GM23338 (cell line): Measurements from ENCODE around the gene CEP20. TPM values are rescaled to one million over a fixed set of nuclear protein-coding genes. Genes with fewer than 3 reads are reported as not detected.
A peak's percentile ranks its signal among the peaks of the same experiment; 100 is the strongest.

Experiments used
- ATAC-seq: fragments of 200-7000 bp; cut with Tn5 transposase; 3 replicates; pipeline ENCODE4 v1.9.1; 2020
- DNase-seq: peaks from one replicate; pipeline ENCODE4 v3.0.0-alpha.2; 2015; ENCODE audit warnings: low spot score
- H2AFZ ChIP-seq: fragments of 200-600 bp; sonication (generic); 2 replicates; pipeline ENCODE4 v1.8.0; 2016; ENCODE audit warnings: antibody characterized with exemption, mild to moderate bottlenecking, moderate library complexity
- H3F3A ChIP-seq: fragments of 200-600 bp; sonication (generic); replicated peaks from 2 replicates; pipeline ENCODE4 v1.8.0; 2017; ENCODE audit warnings: antibody characterized with exemption, mixed run types, low read depth
- H3K27ac ChIP-seq: fragments of 200-600 bp; sonication (generic); 2 replicates; pipeline ENCODE4 v1.6.1; 2016; ENCODE audit warnings: low read depth
- H3K27me3 ChIP-seq: fragments of 200-600 bp; sonication (generic); 2 replicates; pipeline ENCODE4 v1.8.0; 2016; ENCODE audit warnings: mild to moderate bottlenecking, mixed run types, moderate library complexity; ENCODE audit not compliant: insufficient read depth
- H3K36me3 ChIP-seq: fragments of 200-600 bp; sonication (generic); 2 replicates; pipeline ENCODE4 v1.8.0; 2016; ENCODE audit warnings: mild to moderate bottlenecking; ENCODE audit not compliant: insufficient read depth
- H3K4me1 ChIP-seq: fragments of 200-600 bp; sonication (generic); 2 replicates; pipeline ENCODE4 v1.8.0; 2016; ENCODE audit warnings: mild to moderate bottlenecking, moderate library complexity; ENCODE audit not compliant: insufficient read depth
- H3K4me2 ChIP-seq: fragments of 200-600 bp; sonication (generic); 2 replicates; pipeline ENCODE4 v1.7.1; 2017; ENCODE audit warnings: mixed run types
- H3K4me3 ChIP-seq: fragments of 200-600 bp; sonication (generic); 2 replicates; pipeline ENCODE4 v1.6.1; 2016; ENCODE audit warnings: mixed run types
- H3K79me2 ChIP-seq: fragments of 200-600 bp; sonication (generic); replicated peaks from 2 replicates; pipeline ENCODE4 v1.8.0; 2017; ENCODE audit warnings: mild to moderate bottlenecking; ENCODE audit not compliant: insufficient read depth
- H3K9me2 ChIP-seq: fragments of 200-600 bp; sonication (generic); 2 replicates; pipeline ENCODE4 v1.8.0; 2017; ENCODE audit not compliant: insufficient read depth
- H4K20me1 ChIP-seq: fragments of 200-600 bp; sonication (generic); replicated peaks from 2 replicates; pipeline ENCODE4 v1.8.0; 2017; ENCODE audit warnings: mild to moderate bottlenecking; ENCODE audit not compliant: insufficient read depth
- H3K27ac Mint-ChIP-seq: 2 replicates; pipeline ENCODE4 v1.8.0; 2020; ENCODE audit warnings: inconsistent platforms, mild to moderate bottlenecking, moderate library complexity, mixed read lengths
- H3K27me3 Mint-ChIP-seq: 3 replicates; pipeline ENCODE4 v1.8.0; 2022; ENCODE audit warnings: low read depth, mild to moderate bottlenecking, moderate library complexity, mixed read lengths, inconsistent platforms; ENCODE audit not compliant: insufficient read depth, poor library complexity
- H3K36me3 Mint-ChIP-seq: 3 replicates; pipeline ENCODE4 v1.8.0; 2021; ENCODE audit warnings: low read depth, mild to moderate bottlenecking, inconsistent platforms, moderate library complexity, mixed read lengths
- H3K4me1 Mint-ChIP-seq: 3 replicates; pipeline ENCODE4 v1.8.0; 2020; ENCODE audit warnings: mild to moderate bottlenecking, inconsistent platforms, mixed read lengths
- H3K4me3 Mint-ChIP-seq: 3 replicates; pipeline ENCODE4 v1.8.0; 2021; ENCODE audit warnings: moderate library complexity, mild to moderate bottlenecking, inconsistent platforms, mixed read lengths
- H3K9me3 Mint-ChIP-seq: 3 replicates; pipeline ENCODE4 v1.8.0; 2020; ENCODE audit warnings: moderate library complexity, mild to moderate bottlenecking, inconsistent platforms, mixed read lengths
- CREB1 ChIP-seq: fragments of 250-450 bp; sonication (Bioruptor Pico); IDR thresholded peaks from 2 replicates; pipeline ENCODE4 v1.5.0; 2020; ENCODE audit warnings: low read depth, mild to moderate bottlenecking, moderate library complexity
- EZH2phosphoT487 ChIP-seq: fragments of 200-600 bp; sonication (generic); IDR thresholded peaks from one replicate; pipeline ENCODE4 v1.8.1; 2018; ENCODE audit warnings: antibody characterized with exemption; ENCODE audit not compliant: unreplicated experiment
- JUNB ChIP-seq: IDR thresholded peaks from one replicate; pipeline ENCODE4 v1.6.1; 2016; ENCODE audit warnings: antibody characterized with exemption; ENCODE audit not compliant: unreplicated experiment
- POLR2AphosphoS5 ChIP-seq: IDR thresholded peaks from 2 replicates; pipeline ENCODE4 v1.6.1; 2016; ENCODE audit warnings: antibody characterized with exemption, low read depth
- STAT1 ChIP-seq: IDR thresholded peaks from one replicate; pipeline ENCODE4 v1.6.1; 2016; ENCODE audit warnings: antibody characterized with exemption; ENCODE audit not compliant: unreplicated experiment
- ZNF114 ChIP-seq: fragments of 250-450 bp; sonication (Bioruptor Pico); IDR thresholded peaks from 2 replicates; pipeline ENCODE4 v1.5.0; 2020; ENCODE audit warnings: mild to moderate bottlenecking, moderate library complexity
- ZNF331 ChIP-seq: fragments of 250-450 bp; sonication (Bioruptor Pico); IDR thresholded peaks from 2 replicates; pipeline ENCODE4 v1.5.0; 2020; ENCODE audit warnings: low read depth, mild to moderate bottlenecking, moderate library complexity
- polyA plus RNA-seq: library from polyadenylated mRNA; unstranded; fragments of >200 nt; fragmentation: Nextera tagmentation; extraction: Ambion mirVana; gene quantifications from 2 replicates; pipeline ENCODE4 v1.2.1, GENCODE V29; 2016
- total RNA-seq: library from RNA; depleted of rRNA; stranded (reverse); fragments of >200 nt; shearing (Covaris generic); gene quantifications from 2 replicates; pipeline ENCODE4 v1.2.3, GENCODE V29; 2014
- TF ChIP-seq, protein P1 (sequence below): IDR thresholded peaks from one replicate; pipeline ENCODE4 v1.6.1; 2018; ENCODE audit warnings: antibody characterized with exemption; ENCODE audit not compliant: unreplicated experiment
- TF ChIP-seq, protein P2 (sequence below): fragments of 250-450 bp; sonication (Bioruptor Pico); IDR thresholded peaks from 2 replicates; pipeline ENCODE4 v1.5.0; 2020; ENCODE audit warnings: mild to moderate bottlenecking, moderate library complexity
- TF ChIP-seq, protein P3 (sequence below), 2 experiments: fragments of 200-600 bp in 1 of 2; sonication (generic) in 1 of 2; conservative IDR thresholded peaks; 2 replicates each; pipeline versions ENCODE4 v1.5.1 to v1.6.1; 2016 to 2017; ENCODE audit warnings: antibody characterized with exemption in 2 of 2, low read depth in 2 of 2, mild to moderate bottlenecking in 2 of 2, moderate library complexity in 1 of 2
- TF ChIP-seq, protein P4 (sequence below): IDR thresholded peaks from 2 replicates; pipeline ENCODE4 v1.6.1; 2016; ENCODE audit warnings: antibody characterized with exemption

The CEP20 gene
- total and polyA plus RNA-seq, 2 experiments from 2014 or later: 60.2 to 70.9 TPM

DNA sequence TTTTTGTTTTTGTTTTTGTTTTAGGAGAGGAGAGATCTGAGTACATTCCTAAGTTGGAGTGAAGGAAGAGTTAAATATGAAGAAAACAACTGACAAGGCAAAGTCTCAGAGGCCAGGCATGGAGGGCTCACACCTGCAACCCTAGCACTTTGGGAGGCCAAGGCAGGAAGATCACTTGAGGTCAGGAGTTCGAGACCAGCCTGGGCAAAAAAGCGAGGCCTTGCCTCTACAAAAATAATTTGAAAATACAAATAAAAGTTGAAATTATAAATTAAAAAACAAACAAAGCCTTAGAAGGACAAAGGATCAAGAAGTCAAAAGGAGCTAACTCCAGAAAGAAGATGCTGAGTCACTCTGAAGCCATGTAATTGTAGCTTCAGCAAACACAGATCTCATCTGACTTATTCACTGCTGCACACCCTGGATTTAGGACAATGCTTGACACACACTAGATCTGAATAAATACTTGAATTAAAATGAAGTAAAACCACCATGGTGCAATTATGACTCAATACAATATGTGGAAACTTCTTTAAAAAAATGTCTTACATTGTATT is 9.1 kb downstream of the CEP20 start:
- Mint-ChIP-seq H3K27ac (peak overlapping the region; percentile 89), H3K9me3 (no peaks in the 10 kb centered on the region), H3K36me3 (peaks cover 58% of the 10 kb centered on the region), H3K4me1 (peaks cover 3% of the 10 kb centered on the region; the same call in 2 of the 3 replicates), H3K4me3 (no peak overlapping the region), H3K27me3 (peaks cover 4% of the 10 kb centered on the region)
- H4K20me1 ChIP-seq: no peaks in the 10 kb centered on the region; the same call in 1 of the 2 replicates
- no peak for TF ChIP-seq ZNF114 (CRISPR knock-in tag)
- TF ChIP-seq, protein P1, sequence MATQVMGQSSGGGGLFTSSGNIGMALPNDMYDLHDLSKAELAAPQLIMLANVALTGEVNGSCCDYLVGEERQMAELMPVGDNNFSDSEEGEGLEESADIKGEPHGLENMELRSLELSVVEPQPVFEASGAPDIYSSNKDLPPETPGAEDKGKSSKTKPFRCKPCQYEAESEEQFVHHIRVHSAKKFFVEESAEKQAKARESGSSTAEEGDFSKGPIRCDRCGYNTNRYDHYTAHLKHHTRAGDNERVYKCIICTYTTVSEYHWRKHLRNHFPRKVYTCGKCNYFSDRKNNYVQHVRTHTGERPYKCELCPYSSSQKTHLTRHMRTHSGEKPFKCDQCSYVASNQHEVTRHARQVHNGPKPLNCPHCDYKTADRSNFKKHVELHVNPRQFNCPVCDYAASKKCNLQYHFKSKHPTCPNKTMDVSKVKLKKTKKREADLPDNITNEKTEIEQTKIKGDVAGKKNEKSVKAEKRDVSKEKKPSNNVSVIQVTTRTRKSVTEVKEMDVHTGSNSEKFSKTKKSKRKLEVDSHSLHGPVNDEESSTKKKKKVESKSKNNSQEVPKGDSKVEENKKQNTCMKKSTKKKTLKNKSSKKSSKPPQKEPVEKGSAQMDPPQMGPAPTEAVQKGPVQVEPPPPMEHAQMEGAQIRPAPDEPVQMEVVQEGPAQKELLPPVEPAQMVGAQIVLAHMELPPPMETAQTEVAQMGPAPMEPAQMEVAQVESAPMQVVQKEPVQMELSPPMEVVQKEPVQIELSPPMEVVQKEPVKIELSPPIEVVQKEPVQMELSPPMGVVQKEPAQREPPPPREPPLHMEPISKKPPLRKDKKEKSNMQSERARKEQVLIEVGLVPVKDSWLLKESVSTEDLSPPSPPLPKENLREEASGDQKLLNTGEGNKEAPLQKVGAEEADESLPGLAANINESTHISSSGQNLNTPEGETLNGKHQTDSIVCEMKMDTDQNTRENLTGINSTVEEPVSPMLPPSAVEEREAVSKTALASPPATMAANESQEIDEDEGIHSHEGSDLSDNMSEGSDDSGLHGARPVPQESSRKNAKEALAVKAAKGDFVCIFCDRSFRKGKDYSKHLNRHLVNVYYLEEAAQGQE: no peak
- TF ChIP-seq POLR2AphosphoS5: no peak
- no peak for TF ChIP-seq CREB1 (CRISPR knock-in tag)
- no peak for TF ChIP-seq EZH2phosphoT487
- TF ChIP-seq ZNF331 (CRISPR knock-in tag): no peak
- TF ChIP-seq, protein P2, sequence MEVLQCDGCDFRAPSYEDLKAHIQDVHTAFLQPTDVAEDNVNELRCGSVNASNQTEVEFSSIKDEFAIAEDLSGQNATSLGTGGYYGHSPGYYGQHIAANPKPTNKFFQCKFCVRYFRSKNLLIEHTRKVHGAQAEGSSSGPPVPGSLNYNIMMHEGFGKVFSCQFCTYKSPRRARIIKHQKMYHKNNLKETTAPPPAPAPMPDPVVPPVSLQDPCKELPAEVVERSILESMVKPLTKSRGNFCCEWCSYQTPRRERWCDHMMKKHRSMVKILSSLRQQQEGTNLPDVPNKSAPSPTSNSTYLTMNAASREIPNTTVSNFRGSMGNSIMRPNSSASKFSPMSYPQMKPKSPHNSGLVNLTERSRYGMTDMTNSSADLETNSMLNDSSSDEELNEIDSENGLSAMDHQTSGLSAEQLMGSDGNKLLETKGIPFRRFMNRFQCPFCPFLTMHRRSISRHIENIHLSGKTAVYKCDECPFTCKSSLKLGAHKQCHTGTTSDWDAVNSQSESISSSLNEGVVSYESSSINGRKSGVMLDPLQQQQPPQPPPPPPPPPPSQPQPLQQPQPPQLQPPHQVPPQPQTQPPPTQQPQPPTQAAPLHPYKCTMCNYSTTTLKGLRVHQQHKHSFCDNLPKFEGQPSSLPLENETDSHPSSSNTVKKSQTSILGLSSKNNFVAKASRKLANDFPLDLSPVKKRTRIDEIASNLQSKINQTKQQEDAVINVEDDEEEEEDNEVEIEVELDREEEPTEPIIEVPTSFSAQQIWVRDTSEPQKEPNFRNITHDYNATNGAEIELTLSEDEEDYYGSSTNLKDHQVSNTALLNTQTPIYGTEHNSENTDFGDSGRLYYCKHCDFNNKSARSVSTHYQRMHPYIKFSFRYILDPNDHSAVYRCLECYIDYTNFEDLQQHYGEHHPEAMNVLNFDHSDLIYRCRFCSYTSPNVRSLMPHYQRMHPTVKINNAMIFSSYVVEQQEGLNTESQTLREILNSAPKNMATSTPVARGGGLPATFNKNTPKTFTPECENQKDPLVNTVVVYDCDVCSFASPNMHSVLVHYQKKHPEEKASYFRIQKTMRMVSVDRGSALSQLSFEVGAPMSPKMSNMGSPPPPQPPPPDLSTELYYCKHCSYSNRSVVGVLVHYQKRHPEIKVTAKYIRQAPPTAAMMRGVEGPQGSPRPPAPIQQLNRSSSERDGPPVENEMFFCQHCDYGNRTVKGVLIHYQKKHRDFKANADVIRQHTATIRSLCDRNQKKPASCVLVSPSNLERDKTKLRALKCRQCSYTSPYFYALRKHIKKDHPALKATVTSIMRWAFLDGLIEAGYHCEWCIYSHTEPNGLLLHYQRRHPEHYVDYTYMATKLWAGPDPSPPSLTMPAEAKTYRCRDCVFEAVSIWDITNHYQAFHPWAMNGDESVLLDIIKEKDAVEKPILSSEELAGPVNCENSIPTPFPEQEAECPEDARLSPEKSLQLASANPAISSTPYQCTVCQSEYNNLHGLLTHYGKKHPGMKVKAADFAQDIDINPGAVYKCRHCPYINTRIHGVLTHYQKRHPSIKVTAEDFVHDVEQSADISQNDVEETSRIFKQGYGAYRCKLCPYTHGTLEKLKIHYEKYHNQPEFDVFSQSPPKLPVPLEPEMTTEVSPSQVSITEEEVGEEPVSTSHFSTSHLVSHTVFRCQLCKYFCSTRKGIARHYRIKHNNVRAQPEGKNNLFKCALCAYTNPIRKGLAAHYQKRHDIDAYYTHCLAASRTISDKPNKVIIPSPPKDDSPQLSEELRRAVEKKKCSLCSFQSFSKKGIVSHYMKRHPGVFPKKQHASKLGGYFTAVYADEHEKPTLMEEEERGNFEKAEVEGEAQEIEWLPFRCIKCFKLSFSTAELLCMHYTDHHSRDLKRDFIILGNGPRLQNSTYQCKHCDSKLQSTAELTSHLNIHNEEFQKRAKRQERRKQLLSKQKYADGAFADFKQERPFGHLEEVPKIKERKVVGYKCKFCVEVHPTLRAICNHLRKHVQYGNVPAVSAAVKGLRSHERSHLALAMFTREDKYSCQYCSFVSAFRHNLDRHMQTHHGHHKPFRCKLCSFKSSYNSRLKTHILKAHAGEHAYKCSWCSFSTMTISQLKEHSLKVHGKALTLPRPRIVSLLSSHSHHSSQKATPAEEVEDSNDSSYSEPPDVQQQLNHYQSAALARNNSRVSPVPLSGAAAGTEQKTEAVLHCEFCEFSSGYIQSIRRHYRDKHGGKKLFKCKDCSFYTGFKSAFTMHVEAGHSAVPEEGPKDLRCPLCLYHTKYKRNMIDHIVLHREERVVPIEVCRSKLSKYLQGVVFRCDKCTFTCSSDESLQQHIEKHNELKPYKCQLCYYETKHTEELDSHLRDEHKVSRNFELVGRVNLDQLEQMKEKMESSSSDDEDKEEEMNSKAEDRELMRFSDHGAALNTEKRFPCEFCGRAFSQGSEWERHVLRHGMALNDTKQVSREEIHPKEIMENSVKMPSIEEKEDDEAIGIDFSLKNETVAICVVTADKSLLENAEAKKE: no peak
- TF ChIP-seq, protein P3, sequence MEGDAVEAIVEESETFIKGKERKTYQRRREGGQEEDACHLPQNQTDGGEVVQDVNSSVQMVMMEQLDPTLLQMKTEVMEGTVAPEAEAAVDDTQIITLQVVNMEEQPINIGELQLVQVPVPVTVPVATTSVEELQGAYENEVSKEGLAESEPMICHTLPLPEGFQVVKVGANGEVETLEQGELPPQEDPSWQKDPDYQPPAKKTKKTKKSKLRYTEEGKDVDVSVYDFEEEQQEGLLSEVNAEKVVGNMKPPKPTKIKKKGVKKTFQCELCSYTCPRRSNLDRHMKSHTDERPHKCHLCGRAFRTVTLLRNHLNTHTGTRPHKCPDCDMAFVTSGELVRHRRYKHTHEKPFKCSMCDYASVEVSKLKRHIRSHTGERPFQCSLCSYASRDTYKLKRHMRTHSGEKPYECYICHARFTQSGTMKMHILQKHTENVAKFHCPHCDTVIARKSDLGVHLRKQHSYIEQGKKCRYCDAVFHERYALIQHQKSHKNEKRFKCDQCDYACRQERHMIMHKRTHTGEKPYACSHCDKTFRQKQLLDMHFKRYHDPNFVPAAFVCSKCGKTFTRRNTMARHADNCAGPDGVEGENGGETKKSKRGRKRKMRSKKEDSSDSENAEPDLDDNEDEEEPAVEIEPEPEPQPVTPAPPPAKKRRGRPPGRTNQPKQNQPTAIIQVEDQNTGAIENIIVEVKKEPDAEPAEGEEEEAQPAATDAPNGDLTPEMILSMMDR (conservative IDR thresholded peaks at IDR 0.05; ENCODE audit: low read depth in 2 of 2): no peak
- TF ChIP-seq JUNB: no peak
- TF ChIP-seq, protein P4, sequence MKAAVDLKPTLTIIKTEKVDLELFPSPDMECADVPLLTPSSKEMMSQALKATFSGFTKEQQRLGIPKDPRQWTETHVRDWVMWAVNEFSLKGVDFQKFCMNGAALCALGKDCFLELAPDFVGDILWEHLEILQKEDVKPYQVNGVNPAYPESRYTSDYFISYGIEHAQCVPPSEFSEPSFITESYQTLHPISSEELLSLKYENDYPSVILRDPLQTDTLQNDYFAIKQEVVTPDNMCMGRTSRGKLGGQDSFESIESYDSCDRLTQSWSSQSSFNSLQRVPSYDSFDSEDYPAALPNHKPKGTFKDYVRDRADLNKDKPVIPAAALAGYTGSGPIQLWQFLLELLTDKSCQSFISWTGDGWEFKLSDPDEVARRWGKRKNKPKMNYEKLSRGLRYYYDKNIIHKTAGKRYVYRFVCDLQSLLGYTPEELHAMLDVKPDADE: no peak
- TF ChIP-seq STAT1: no peak
- ATAC-seq (no peak), DNase-seq (no peak)
- H3K4me2 ChIP-seq: no peak overlapping the region
- H3K27ac ChIP-seq: peak overlapping the region; percentile 10; the same call in 1 of the 2 replicates
- no peaks in the 10 kb centered on the region for H3K27me3 ChIP-seq
- H3K4me3 ChIP-seq: no peak overlapping the region
- H2AFZ ChIP-seq: no peak overlapping the region
- H3K79me2 ChIP-seq: peaks cover 11% of the 10 kb centered on the region
- no peaks in the 10 kb centered on the region for H3K9me2 ChIP-seq
- no peaks in the 10 kb centered on the region for H3F3A ChIP-seq
- no peaks in the 10 kb centered on the region for H3K4me1 ChIP-seq
- H3K36me3 ChIP-seq: no peaks in the 10 kb centered on the region; the same call in 1 of the 2 replicates
